NB4 (cell line): ENCODE data around the gene SAP25.

ENCODE experiments used
- MYC ChIP-seq: IDR thresholded peaks from 2 replicates; pipeline ENCODE4 v1.6.1; 2011; ENCODE audit warnings: low read depth, low read length
- POLR2A ChIP-seq: IDR thresholded peaks from 2 replicates; pipeline ENCODE4 v1.6.1; 2011; ENCODE audit warnings: mild to moderate bottlenecking; ENCODE audit not compliant: insufficient read length; ENCODE audit errors: extremely low read depth
- TF ChIP-seq, protein P1 (sequence below): IDR thresholded peaks from one replicate; pipeline ENCODE4 v1.5.1; 2012; ENCODE audit warnings: low read depth, low read length
- TF ChIP-seq, protein P2 (sequence below): IDR thresholded peaks from 2 replicates; pipeline ENCODE4 v1.6.1; 2011; ENCODE audit warnings: low read depth, low read length

- TF ChIP-seq, protein P1, sequence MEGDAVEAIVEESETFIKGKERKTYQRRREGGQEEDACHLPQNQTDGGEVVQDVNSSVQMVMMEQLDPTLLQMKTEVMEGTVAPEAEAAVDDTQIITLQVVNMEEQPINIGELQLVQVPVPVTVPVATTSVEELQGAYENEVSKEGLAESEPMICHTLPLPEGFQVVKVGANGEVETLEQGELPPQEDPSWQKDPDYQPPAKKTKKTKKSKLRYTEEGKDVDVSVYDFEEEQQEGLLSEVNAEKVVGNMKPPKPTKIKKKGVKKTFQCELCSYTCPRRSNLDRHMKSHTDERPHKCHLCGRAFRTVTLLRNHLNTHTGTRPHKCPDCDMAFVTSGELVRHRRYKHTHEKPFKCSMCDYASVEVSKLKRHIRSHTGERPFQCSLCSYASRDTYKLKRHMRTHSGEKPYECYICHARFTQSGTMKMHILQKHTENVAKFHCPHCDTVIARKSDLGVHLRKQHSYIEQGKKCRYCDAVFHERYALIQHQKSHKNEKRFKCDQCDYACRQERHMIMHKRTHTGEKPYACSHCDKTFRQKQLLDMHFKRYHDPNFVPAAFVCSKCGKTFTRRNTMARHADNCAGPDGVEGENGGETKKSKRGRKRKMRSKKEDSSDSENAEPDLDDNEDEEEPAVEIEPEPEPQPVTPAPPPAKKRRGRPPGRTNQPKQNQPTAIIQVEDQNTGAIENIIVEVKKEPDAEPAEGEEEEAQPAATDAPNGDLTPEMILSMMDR = no peak
- TF ChIP-seq, protein P2, sequence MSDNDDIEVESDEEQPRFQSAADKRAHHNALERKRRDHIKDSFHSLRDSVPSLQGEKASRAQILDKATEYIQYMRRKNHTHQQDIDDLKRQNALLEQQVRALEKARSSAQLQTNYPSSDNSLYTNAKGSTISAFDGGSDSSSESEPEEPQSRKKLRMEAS = no peak
- TF ChIP-seq POLR2A (no peak), MYC (no peak)
Measured at GRCh38 chr7:100567031-100567730, 6.5 kb downstream of the SAP25 start.
